ENCODE measurements around the gene MGAT4A. TPM values are rescaled to one million over a fixed set of nuclear protein-coding genes. Genes with fewer than 3 reads are reported as not detected.

The MGAT4A gene
- total and polyA plus RNA-seq, 12 donors = 4.6 to 33.0 (median 18.6) TPM

DNA sequence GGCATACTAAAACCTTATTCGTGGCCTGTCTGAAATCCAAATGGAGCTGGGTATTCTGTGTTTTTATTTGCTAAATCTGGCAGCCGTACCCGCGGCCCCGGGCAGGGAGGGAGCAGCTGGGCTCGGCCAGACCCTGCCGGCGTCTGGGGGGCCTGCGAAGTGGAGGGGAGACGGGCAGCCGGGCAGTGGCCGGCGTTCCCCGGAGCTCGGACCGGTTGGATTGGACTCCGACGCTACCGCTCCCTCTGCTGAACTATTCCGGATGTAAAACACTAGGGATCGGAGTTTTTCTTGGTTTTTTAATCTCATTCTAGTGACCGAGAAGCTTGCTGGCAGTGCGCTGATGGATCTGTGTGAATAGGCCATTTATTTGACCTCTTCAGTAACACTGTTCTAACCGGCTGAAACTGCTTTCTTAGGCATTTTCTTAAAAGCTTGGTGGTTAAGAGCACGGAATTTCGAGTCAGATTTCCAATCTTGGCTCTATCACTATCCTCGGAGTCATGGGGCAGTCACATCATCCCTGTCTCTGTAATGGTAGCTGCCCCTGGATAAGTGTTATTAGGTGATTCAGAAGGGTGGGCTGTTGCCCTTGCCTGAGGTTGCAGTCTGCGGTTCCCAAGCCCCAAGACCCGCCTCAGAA, 121.8 kb downstream of the MGAT4A start:
- WGBS, 2 donors = 2% methylated on average over 29 of the region's 29 CpGs
- peaks cover 0 to 46% (median 25%) of the 10 kb centered on the region in 9 donors for H3K36me3 ChIP-seq
- H3K4me3 ChIP-seq = peak overlapping the region; percentile 62 to 99 (median 94)
- H3K9me3 ChIP-seq = no peaks in the 10 kb centered on the region
- H3K27ac ChIP-seq = peak overlapping the region; percentile 84 to 100 (median 96)
- ATAC-seq (peak; percentile 12 to 66 (median 33)), DNase-seq (peak; percentile 22 to 29)
- intact Hi-C loops (cut with DNase I) = loop anchor here in 5 of 10 donors (5.0 to 10.0 kb wide), 3 partner anchors 42 to 194 kb away; partner anchors contain the start of gene INPP4A (in 1 of the 5)
- peaks cover 16 to 65% (median 54%) of the 10 kb centered on the region in 9 donors for H3K4me1 ChIP-seq
- no peaks in the 10 kb centered on the region for H3K27me3 ChIP-seq
- TF ChIP-seq, protein P1, sequence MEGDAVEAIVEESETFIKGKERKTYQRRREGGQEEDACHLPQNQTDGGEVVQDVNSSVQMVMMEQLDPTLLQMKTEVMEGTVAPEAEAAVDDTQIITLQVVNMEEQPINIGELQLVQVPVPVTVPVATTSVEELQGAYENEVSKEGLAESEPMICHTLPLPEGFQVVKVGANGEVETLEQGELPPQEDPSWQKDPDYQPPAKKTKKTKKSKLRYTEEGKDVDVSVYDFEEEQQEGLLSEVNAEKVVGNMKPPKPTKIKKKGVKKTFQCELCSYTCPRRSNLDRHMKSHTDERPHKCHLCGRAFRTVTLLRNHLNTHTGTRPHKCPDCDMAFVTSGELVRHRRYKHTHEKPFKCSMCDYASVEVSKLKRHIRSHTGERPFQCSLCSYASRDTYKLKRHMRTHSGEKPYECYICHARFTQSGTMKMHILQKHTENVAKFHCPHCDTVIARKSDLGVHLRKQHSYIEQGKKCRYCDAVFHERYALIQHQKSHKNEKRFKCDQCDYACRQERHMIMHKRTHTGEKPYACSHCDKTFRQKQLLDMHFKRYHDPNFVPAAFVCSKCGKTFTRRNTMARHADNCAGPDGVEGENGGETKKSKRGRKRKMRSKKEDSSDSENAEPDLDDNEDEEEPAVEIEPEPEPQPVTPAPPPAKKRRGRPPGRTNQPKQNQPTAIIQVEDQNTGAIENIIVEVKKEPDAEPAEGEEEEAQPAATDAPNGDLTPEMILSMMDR (IDR thresholded peaks at IDR 0.05) = no peak

DNA sequence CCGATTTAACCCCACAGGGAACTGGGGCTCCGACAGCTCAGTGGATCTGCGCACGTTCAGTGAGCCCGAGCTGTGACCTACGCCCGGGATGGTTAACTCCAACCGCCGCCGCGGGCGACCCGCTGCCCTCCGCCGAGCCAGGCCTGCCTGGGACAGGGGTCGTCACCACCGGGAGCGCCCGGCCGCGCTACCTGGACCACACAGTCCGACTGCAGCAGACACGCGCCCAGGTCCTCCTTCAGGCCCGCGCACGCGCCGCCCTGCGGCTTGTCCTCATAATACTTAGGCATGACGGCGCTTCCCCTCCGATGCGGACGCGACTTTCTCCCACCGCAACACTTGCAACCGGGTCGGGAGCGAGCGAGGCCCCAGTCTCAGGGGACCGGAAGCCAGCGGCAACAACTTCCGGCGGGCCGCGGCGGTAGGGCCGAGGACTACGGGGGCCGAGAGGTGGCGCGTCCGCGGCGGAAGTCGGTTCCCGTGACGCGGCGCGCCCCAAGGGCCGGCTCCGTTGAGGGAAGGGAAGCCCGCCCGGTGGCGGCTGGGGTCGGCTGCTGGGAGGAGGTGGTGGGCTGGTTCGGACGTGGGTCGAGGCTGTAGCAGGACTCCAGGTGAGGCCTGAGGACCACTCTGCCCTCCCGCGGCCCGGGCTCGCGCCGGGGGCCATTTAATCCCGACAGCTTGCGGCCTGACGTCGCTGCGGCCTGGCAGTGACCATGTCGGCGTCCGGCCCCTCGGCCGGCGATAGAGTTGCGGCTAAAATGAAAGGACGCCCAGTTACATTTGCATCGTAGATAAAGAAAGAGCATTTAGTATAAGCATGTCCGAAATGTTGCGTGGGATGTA, 122.6 kb downstream of the MGAT4A start, which contains the start of the genes COA5 and UNC50:
Gene COA5 (minus strand): TSS at position 397 of the 846 bp plus-strand sequence. CDS start 107 bp downstream, at position 290.
Gene UNC50 (plus strand): TSS at position 474 of the 846 bp plus-strand sequence. CDS start 1,171 bp downstream, outside the sequence.
- DNase-seq = peak; percentile 92
- 0 to 1% methylated on average over 93 of the region's 93 CpGs for WGBS, 2 donors
- ATAC-seq = peak; percentile 96 to 99 (median 98)
- H3K27me3 ChIP-seq = no peaks in the 10 kb centered on the region
- H3K36me3 ChIP-seq = peaks cover 0 to 46% (median 19%) of the 10 kb centered on the region in 9 donors
- peak within 1 kb of the TSS; percentile 84 to 100 (median 96) for H3K27ac ChIP-seq
- H3K4me3 ChIP-seq = peak within 1 kb of the TSS; percentile 62 to 99 (median 94)
- no peaks in the 10 kb centered on the region for H3K9me3 ChIP-seq
- TF ChIP-seq, protein P1 (IDR thresholded peaks at IDR 0.05) = peak in 3 of 9 donors; percentile 2 to 18 (median 9)
- H3K4me1 ChIP-seq = peaks cover 16 to 65% (median 54%) of the 10 kb centered on the region in 9 donors
- intact Hi-C loops (cut with DNase I) = loop anchor here in 5 of 10 donors (5.0 to 10.0 kb wide), 3 partner anchors 41 to 194 kb away; partner anchors contain the start of gene INPP4A (in 1 of the 5)

DNA sequence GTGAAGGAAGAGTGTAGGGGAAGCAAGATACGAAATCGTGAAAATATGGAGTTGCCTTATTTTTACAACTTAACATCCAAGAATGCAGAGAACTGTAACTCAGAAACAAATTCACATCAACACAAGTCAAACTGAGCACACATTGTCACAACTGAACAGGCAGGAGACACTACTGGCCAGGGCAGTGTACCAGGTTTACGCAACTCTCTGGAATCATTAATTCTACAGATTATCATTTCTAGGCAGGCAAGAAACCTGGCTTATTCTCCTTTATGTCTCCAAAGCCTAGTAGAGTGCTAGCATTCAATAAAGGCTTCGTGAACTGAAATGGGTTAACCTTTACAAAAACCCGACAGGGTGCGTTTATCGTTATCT, 123.2 kb downstream of the MGAT4A start:
- WGBS, 2 donors = 7 to 8% methylated on average over 7 of the region's 7 CpGs

More for the DNA sequence above, 123.2 kb downstream of the MGAT4A start:
- ATAC-seq = peak in 4 of 8 donors; percentile 1 to 24 (median 5)
- Histone ChIP-seq H3K36me3 (peaks cover 0 to 46% (median 13%) of the 10 kb centered on the region in 9 donors), H3K27ac (peak overlapping the region; percentile 84 to 100 (median 96)), H3K4me3 (peak overlapping the region; percentile 62 to 99 (median 94)), H3K27me3 (no peaks in the 10 kb centered on the region), H3K9me3 (no peaks in the 10 kb centered on the region), H3K4me1 (peaks cover 16 to 65% (median 54%) of the 10 kb centered on the region in 9 donors)
- no peak for DNase-seq
- TF ChIP-seq, protein P1 (IDR thresholded peaks at IDR 0.05) = no peak
- intact Hi-C loops (cut with DNase I) = loop anchor here in 5 of 10 donors (5.0 to 10.0 kb wide), 3 partner anchors 40 to 193 kb away; partner anchors contain the start of gene INPP4A (in 1 of the 5)

Measured in heart right ventricle (tissue), 16 donors.